ENCODE results near the gene MNDA.
"Not testable (repeated sequence)": the region's sequence is repeated elsewhere in the genome, so short reads cannot be mapped to it uniquely, and the experiment has no call there.

MNDA gene

DNA sequence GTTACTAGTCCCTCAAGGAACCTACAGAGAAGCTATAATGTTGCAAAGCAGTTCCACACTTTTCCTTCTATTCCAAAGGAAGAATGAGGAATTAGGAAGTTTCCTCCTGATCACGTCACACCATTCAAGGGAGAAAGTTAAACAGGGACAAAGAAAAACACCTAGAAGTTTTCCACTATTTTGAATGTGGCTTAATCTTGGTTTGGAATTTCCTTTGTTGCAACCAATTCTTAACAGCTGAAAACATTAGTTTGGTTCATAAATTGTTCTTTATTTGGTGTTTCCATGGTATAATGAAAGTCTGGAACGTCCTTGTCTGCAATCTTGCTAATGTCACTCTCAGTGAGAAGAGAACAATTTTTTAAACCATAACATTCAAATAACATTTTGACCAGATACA lies 8.4 kb downstream of the MNDA start:
- no peak for DNase-seq

DNA sequence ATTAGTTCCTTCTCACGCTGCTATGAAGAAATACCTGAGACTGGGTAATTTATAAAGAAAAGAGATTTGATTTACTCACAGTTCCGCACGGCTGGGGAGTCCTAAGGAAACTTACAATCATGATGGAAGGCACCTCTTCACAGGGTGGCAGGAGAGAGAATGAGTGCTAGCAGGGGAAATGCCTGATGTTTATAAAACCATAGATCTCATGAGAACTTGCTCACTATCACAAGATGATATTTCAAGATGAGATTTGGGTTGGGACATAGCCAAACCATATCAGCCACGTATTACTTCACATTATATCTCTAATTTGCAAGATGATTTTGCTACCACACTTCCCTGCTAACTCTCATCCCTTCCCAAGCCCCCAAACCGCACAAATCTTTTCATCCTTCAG lies 9.1 kb downstream of the MNDA start:
- DNase-seq = no peak

DNA sequence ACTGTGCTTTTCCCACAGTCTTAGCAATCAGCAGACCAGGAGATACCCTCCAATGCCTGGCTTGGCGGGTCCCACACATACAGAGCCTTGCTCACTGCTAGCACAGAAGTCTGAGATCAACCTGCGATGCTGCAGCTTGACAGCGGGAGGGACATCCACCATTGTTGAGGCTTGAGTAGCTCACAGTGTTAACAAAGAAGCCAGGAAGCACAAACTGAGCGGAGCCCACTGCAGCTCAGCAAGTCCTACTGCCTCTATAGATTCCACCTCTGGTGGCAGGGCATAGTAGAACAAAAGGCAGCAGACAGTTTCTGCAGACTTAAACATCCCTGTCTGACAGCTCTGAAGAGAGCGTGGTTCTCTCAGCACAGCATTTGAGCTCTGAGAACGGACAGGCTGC lies 33.4 kb downstream of the MNDA start:
- DNase-seq = no peak

DNA sequence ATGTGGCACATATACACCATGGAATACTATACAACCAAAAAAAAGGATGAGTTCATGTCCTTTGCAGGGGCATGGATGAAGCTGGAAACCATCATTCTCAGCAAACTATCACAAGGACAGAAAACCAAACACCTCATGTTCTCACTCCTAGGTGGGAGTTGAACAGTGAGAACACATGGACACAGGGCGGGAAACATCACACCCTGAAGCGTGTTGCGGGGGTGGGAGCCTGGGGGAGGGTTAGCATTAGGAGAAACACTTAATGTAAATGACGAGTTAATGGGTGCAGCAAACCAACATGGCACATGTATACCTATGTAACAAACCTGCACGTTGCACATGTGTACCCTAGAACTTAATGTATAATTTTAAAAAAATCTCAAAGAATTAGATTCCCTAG lies 39.3 kb downstream of the MNDA start:
- not testable (repeated sequence) for DNase-seq

DNA sequence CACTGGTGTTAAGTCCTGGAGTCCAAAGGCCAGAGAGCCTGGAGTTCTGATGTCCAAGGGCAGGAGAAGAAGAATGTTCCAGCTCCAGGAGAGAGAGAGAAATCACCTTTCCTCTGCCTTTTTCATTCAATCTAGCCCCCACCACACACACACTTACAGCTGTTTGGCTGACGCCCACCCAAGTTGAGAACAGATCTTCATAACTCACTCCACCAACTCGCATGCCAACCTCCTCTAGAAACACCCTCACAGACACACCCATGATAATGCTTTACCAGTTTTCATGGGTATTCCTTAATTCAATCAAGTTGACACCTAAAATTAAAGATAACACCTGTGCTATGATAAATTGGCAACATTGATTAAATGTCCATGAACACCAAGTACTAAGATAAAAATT lies 42.0 kb downstream of the MNDA start:
- no peak for DNase-seq

DNA sequence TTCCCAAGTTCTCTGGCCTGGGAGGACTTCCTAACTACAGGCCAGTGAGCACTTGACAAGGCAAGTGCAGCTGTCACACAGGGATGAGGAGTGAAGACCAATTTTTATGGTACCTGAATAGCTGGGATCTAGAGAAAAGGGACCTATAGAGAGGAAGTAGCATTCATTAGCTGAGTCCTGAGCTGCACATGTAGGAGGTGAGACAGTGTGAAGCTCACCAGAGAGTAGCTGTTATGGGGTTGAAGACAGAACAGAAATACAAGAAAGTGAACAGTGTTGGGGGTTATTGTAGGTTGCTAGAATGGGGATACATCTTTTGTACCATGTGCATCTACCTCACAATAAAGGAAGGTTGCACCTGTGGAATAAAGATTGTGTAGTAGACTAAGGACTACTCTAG lies 62.5 kb downstream of the MNDA start:
- DNase-seq = no peak

DNA sequence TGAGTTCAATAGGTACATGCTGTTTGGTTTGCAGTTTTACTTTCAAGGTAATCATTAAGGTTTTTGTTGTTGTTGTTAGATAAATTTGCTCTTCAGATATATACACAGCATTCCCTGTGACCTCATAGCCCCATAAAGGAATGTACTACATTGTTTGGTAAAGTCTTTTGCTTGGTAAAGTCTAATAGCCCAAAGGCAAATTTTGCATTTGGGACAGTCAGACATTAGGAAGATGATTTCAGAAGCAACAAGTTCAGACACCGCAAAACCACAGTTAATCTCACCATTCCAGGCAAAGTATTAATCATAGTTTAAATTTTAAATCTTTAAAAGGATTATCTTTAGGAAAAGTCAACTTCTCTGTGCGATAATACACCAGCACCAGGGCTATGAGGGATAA lies 67.6 kb downstream of the MNDA start:
- no peak for DNase-seq
